Fibroblast of gingiva (primary cell): ENCODE results near the gene RAP1GAP.

Source experiments
- DNase-seq: peaks from one replicate; pipeline ENCODE4 v3.0.0-alpha.2; 2011; ENCODE audit warnings: low read depth

Gene RAP1GAP

GRCh38 chr1:21662426-21663247 is 6.5 kb downstream of the RAP1GAP start:
- no peak for DNase-seq

DNA sequence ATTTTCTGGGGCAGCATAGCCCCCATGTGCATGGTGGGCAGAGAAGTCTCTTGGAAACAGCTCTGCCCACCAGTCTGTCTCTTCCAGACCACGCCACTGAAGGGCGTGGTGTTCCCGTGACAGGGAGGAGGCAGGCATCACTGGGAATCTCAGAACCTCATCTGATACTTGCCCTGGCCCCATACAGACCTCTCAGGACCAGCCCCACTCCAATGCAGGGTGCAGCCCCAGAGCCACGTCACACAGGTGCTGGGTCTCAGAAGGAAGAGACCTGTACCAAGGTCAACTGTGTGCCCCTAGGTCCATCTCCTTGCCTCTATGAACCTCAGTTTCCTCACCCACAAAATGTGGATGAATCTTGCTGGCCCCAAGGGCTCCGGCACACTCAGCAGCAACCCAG is 7.3 kb downstream of the RAP1GAP start:
- no peak for DNase-seq

- DNase-seq: no peak
These were observed 9.2 kb downstream of the RAP1GAP start for GRCh38 chr1:21659924-21660326.

DNA sequence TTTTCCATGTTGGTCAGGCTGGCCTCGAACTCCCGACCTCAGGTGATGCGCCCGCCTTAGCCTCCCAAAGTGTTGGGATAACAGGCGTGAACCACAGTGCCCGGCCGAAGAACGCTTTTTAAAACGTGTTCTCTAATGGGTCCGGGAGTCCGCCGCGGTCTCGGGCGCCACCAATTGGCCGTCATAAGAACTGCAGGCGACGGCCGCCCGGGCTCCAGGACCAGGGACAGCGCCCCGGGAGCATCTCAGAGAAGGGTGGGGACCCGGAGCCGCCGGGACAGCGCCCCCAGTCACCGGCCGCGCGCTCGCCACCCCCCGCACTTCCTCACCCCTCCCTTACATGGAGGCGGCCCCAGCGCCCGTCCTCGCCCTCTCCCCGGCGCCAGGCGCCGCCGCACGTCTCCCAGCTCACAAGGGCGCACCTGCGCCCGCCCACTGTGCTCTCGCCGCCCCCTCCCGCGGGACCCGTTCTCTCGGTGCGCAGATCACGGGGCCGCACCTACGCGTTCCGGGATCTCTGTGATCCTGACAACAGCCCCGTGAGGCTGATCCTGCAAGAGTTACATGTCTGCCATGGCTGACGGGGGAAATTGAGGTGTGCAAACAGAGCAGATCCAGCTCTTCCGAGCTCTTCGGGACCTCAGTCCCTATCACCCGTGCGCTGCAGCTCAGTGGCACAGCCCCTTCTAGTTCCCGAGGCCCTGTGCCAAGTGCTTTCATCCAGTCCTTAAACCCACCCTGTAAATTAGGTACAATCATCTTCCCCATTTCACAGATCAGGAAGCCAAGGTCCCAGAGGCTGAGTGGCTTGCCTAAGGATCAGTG is 9.8 kb downstream of the RAP1GAP start:
- DNase-seq: peak; percentile 27

- no peak for DNase-seq
These were observed 11.5 kb downstream of the RAP1GAP start for GRCh38 chr1:21657456-21658190.

DNA sequence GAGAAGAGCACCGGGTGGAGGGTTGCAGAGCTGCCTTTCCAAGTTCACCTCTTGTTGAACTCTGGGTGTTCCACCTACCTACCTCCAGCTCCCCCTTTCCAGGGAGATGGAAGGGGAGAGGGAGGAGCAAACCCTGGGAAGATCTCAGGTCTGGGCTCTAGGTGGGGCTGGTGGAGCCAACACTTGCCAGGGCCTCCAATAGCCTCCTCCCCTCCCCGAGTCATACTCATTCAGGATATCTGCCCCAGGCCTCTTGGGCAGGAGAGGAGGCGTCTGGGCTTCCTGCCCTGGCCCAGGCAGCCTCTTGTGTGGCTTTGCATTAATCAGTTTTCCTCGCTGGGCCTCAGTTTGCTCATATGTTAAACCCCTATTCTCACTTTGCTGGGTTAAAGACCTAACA is 13.4 kb downstream of the RAP1GAP start:
- DNase-seq: no peak

- DNase-seq: no peak
These were observed 13.9 kb downstream of the RAP1GAP start for GRCh38 chr1:21655259-21655658.

GRCh38 chr1:21654209-21654608 is 14.9 kb downstream of the RAP1GAP start:
- DNase-seq: no peak

- DNase-seq: no peak
These were observed 15.4 kb downstream of the RAP1GAP start for GRCh38 chr1:21653744-21654100.

- no peak for DNase-seq
These were observed 16.0 kb downstream of the RAP1GAP start for GRCh38 chr1:21652937-21653743.

GRCh38 chr1:21652101-21652936 is 16.8 kb downstream of the RAP1GAP start:
- no peak for DNase-seq

- no peak for DNase-seq
These were observed 17.7 kb downstream of the RAP1GAP start for GRCh38 chr1:21651214-21652042.

- DNase-seq: no peak
These were observed 18.8 kb downstream of the RAP1GAP start for GRCh38 chr1:21650400-21650799.

DNA sequence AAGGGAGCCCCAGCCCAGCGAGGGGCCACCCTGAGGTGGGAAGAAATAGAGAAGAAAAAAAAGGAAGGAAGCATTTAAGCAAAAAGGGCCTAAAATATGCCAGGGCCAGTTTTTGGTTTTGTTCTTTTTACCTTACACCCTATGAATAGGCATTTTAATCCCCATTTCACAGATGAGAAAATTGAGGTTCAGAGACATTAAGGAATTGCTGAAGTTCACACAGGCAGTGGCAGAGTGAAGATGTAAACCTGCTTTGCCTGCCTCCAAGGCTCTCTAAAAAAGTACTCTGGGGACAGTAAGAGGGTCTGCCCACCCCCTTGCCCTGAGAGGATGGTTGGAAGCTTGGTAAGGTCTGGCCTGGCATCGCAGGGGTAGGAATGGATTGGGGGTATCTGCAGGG is 19.8 kb downstream of the RAP1GAP start:
- DNase-seq: no peak

DNA sequence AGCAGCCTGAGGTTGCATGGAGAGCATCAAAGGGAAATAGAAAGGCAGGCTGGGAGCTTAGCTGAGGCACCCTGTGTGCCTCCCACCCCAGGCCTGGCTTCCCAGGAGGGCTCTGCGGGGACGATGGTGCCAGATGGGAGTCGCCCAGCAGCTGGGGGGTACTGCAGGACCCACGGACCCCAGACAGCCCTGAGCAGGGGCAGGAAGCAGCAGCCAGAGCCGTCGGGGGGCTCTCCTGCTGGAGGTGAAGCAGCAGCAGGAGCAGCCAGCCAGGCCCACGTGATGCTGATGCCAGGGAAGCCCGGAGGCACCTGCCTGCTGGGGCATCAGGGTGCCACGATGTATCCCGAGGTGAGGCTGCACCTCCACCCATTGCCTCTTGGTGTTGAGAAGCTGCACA is 20.4 kb downstream of the RAP1GAP start:
- DNase-seq: no peak

- no peak for DNase-seq
These were observed 20.8 kb downstream of the RAP1GAP start for GRCh38 chr1:21648352-21648730.

- DNase-seq: peak; percentile 17
These were observed 21.5 kb downstream of the RAP1GAP start for GRCh38 chr1:21647431-21648351.

- no peak for DNase-seq
These were observed 23.6 kb downstream of the RAP1GAP start for GRCh38 chr1:21645550-21645949.

GRCh38 chr1:21644906-21645305 is 24.3 kb downstream of the RAP1GAP start:
- DNase-seq: no peak
